GM12878 (cell line): ENCODE results near the gene LCP1. TPM values are rescaled to one million over a fixed set of nuclear protein-coding genes. Genes with fewer than 3 reads are reported as not detected.

Experiments
- ATAC-seq: fragments of 200-7000 bp; cut with Tn5 transposase; 3 replicates; pipeline ENCODE4 v1.9.1; 2020; ENCODE audit warnings: mild to moderate bottlenecking, moderate library complexity
- BruUV-seq: library from RNA; stranded (reverse); fragments of 400-500 nt; replicated peaks from 2 replicates; lab custom pipeline; 2021; lab: Mats Ljungman, UMichigan
- CTCF ChIA-PET: fragments of 300-600 bp; sonication (Branson Sonifier 250); formaldehyde crosslinking; extraction: SDS; loops from one replicate; lab custom pipeline; 2021; ENCODE audit warnings: inconsistent platforms; lab: Yijun Ruan, JAX
- POLR2A ChIA-PET: fragments of 350-600 bp; formaldehyde crosslinking; extraction: SDS; loops from one replicate; lab custom pipeline; 2021; ENCODE audit warnings: inconsistent platforms; lab: Charles Lee
- RAD21 ChIA-PET: fragments of 300-600 bp; sonication (Branson Sonifier 250); formaldehyde crosslinking; loops from one replicate; lab custom pipeline; 2023; ENCODE audit warnings: antibody characterized with exemption; ENCODE audit not compliant: unreplicated experiment; lab: Charles Lee
- SMC1A ChIA-PET: fragments of 300-600 bp; sonication (Branson Sonifier 250); formaldehyde crosslinking; loops from one replicate; lab custom pipeline; 2023; ENCODE audit not compliant: unreplicated experiment, uncharacterized antibody; lab: Charles Lee
- DNase-seq: peaks from one replicate; pipeline ENCODE4 v3.0.0-alpha.2; 2011; ENCODE audit warnings: low read depth, low spot score
- FAIRE-seq: peaks from 3 replicates; lab custom pipeline; 2011; peaks lifted over from hg19 to GRCh38; lab: Jason Lieb, UNC
- H2AFZ ChIP-seq: 2 replicates; pipeline ENCODE4 v1.6.0; 2011; ENCODE audit warnings: low read depth, low read length, control low read depth; ENCODE audit not compliant: control insufficient read depth
- H3K27ac ChIP-seq: 2 replicates; pipeline ENCODE4 v1.5.1; 2011; ENCODE audit warnings: control low read depth; ENCODE audit not compliant: control insufficient read depth, insufficient read depth
- H3K27me3 ChIP-seq, 2 experiments: replicated peaks in 1 of 2; 2 replicates each; pipeline versions ENCODE4 v1.6.0 to v1.6.1; 2011; ENCODE audit warnings: low read length in 1 of 2; ENCODE audit not compliant: control insufficient read depth in 2 of 2, insufficient read depth in 2 of 2
- H3K36me3 ChIP-seq, 2 experiments: 2 replicates each; pipeline ENCODE4 v1.5.1; 2011; ENCODE audit warnings: low read length in 1 of 2; ENCODE audit not compliant: control insufficient read depth in 2 of 2, insufficient read depth in 2 of 2
- H3K4me1 ChIP-seq: 2 replicates; pipeline ENCODE4 v1.6.1; 2011; ENCODE audit warnings: mild to moderate bottlenecking, low read length, moderate library complexity, mixed read lengths; ENCODE audit not compliant: control insufficient read depth, insufficient read depth
- H3K4me2 ChIP-seq: 2 replicates; pipeline ENCODE4 v1.6.0; 2011; ENCODE audit warnings: control low read depth; ENCODE audit not compliant: control insufficient read depth, insufficient read depth
- H3K4me3 ChIP-seq: fragments of 200-600 bp; sonication (generic); 2 replicates; pipeline ENCODE4 v1.5.1; 2016
- H3K79me2 ChIP-seq: 2 replicates; pipeline ENCODE4 v1.6.0; 2011; ENCODE audit warnings: low read length; ENCODE audit not compliant: control insufficient read depth, insufficient read depth
- H3K9ac ChIP-seq: 2 replicates; pipeline ENCODE4 v1.8.0; 2011; ENCODE audit warnings: low read length, control low read depth, mixed read lengths; ENCODE audit not compliant: control insufficient read depth, insufficient read depth
- H3K9me3 ChIP-seq: replicated peaks from 3 replicates; pipeline ENCODE4 v1.5.1; 2011; ENCODE audit warnings: mild to moderate bottlenecking, low read length; ENCODE audit not compliant: control insufficient read depth, insufficient read depth
- H4K20me1 ChIP-seq: 2 replicates; pipeline ENCODE4 v1.6.0; 2011; ENCODE audit not compliant: control insufficient read depth, insufficient read depth
- CBFB ChIP-seq: IDR thresholded peaks from 2 replicates; pipeline ENCODE4 v1.6.1; 2016; ENCODE audit warnings: antibody characterized with exemption, low read depth
- MXI1 ChIP-seq: fragments of 150-350 bp; IDR thresholded peaks from 2 replicates; pipeline ENCODE4 v1.6.1; 2011; ENCODE audit warnings: low read depth, mild to moderate bottlenecking, inconsistent platforms, low read length, improper control_type of control experiment
- RAD51 ChIP-seq: fragments of 450-650 bp; IDR thresholded peaks from 2 replicates; pipeline ENCODE4 v1.6.1; 2016; ENCODE audit warnings: moderate library complexity, mild to moderate bottlenecking, inconsistent platforms
- STAT3 ChIP-seq: IDR thresholded peaks from 2 replicates; pipeline ENCODE4 v1.6.1; 2011; ENCODE audit warnings: low read depth, low read length, improper control_type of control experiment
- WGBS: methylation state at CpG from one replicate; pipeline ENCODE4 v1.1.6; 2016; ENCODE audit warnings: low lambda C conversion rate; ENCODE audit not compliant: insufficient replicate concordance, insufficient coverage; ENCODE audit errors: missing lambda C conversion rate; 5-methylcytosine and 5-hydroxymethylcytosine counted together
- in situ Hi-C: fragments of 300-500 bp; cut with MboI; formaldehyde crosslinking; loops from 9 replicates; pipeline ENCODE4 v1.14.3; 2018; ENCODE audit warnings: mixed read lengths
- intact Hi-C: fragments of 100-400 bp; cut with micrococcal nuclease; formaldehyde crosslinking; loops from one replicate; pipeline ENCODE4 v1.14.2; 2022; ENCODE audit not compliant: unreplicated experiment
- polyA plus RNA-seq, 11 experiments: library from polyadenylated mRNA; depleted of rRNA in 4 of 11; unstranded in 6 of 11; stranded (reverse) in 5 of 11; fragments of >200 nt; fragmentation: Nextera tagmentation in 4 of 11; fragmentation: Illumina TruSeq in 1 of 11; extraction: Ambion mirVana in 4 of 11; extraction: Trizol in 1 of 11; gene quantifications; 1 replicate in 1 of 11; 2 replicates in 10 of 11; pipeline versions ENCODE4 v1.2.1 to v1.2.3, GENCODE V29; 2011 to 2016; ENCODE audit warnings: inconsistent platforms in 2 of 11, missing spikeins in 2 of 11, low read depth in 1 of 11
- total RNA-seq, 4 experiments: library from RNA; depleted of rRNA in 3 of 4; stranded (reverse); fragments of >200 nt in 3 of 4; fragmentation: Illumina TruSeq in 1 of 4; extraction: Trizol in 1 of 4; gene quantifications; 2 replicates each; pipeline versions ENCODE4 v1.2.1 to v1.2.3, GENCODE V29; 2013 to 2021
- TF ChIP-seq, protein P1 (sequence below): IDR thresholded peaks from 2 replicates; pipeline ENCODE4 v1.6.1; 2012; ENCODE audit warnings: low read depth, low read length, improper control_type of control experiment

The LCP1 gene
- total and polyA plus RNA-seq, 10 of the 15 experiments (the other 5 are each of a cell fraction or from before 2014, with no cell fraction given): 775 to 2,201 (median 1,556) TPM

GRCh38 chr13:46168783-46169182, 13.2 kb downstream of the LCP1 start:
- no peak for FAIRE-seq
- ChIA-PET CTCF (interaction anchor here (1.1 to 17.1 kb wide), 10 partner anchors 7 to 468 kb away, joined by 3 to 172 read pairs (median 4); partner anchors contain the start of gene LCP1), POLR2A (interaction anchor here (0.6 to 6.4 kb wide), 4 partner anchors 8 to 155 kb away, joined by 4 to 95 read pairs (median 18); partner anchors contain the start of gene LCP1), SMC1A (interaction anchor here (1.0 to 16.5 kb wide), 8 partner anchors 8 to 205 kb away, joined by 3 to 295 read pairs (median 4); partner anchors contain the start of gene LCP1), RAD21 (interaction anchor here (0.7 to 9.7 kb wide), 3 partner anchors 9 to 42 kb away, joined by 3 to 184 read pairs (median 3); partner anchors contain the start of gene LCP1)
- no peak overlapping the region for H2AFZ ChIP-seq
- no peaks in the 10 kb centered on the region for H3K9me3 ChIP-seq
- intact Hi-C loops (loop anchor here (5.0 kb wide), 1 partner anchor 751 kb away; the partner anchor contains the start of gene SLC25A30), in situ Hi-C loops (no loop called here)
- H3K36me3 ChIP-seq: peaks cover 12 to 40% of the 10 kb centered on the region in 2 experiments
- peaks cover 67% of the 10 kb centered on the region for H3K4me1 ChIP-seq
- peak overlapping the region; percentile 99 for H3K4me2 ChIP-seq
- TSS peak; percentile 74 for BruUV-seq
- peak overlapping the region; percentile 72 for H3K4me3 ChIP-seq
- peak; percentile 40 for ATAC-seq
- H3K27me3 ChIP-seq: no peaks in the 10 kb centered on the region
- H4K20me1 ChIP-seq: peaks cover 25% of the 10 kb centered on the region
- H3K27ac ChIP-seq: peak overlapping the region; percentile 85
- DNase-seq: no peak
- peaks cover 100% of the 10 kb centered on the region for H3K79me2 ChIP-seq
- WGBS: 0% methylated on average over 1 of the region's 1 CpG
- TF ChIP-seq, protein P1, sequence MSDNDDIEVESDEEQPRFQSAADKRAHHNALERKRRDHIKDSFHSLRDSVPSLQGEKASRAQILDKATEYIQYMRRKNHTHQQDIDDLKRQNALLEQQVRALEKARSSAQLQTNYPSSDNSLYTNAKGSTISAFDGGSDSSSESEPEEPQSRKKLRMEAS: 0 out of 2 replicates have a peak, but pooled peaks have one; percentile 4
- TF ChIP-seq RAD51 (0 out of 2 replicates have a peak, but pooled peaks have one; percentile 3), STAT3 (no peak), MXI1 (peak; percentile 28; the same call in 1 of the 2 replicates), CBFB (0 out of 2 replicates have a peak, but pooled peaks have one; percentile 8)
- peak overlapping the region; percentile 59 for H3K9ac ChIP-seq
